ENCODE measurements around the gene SP6. TPM values are rescaled to one million over a fixed set of nuclear protein-coding genes. Genes with fewer than 3 reads are reported as not detected.

Gene SP6
- total and polyA plus RNA-seq, 4 donors = 0.25 to 0.81 (median 0.78) TPM; not detected in 1

DNA sequence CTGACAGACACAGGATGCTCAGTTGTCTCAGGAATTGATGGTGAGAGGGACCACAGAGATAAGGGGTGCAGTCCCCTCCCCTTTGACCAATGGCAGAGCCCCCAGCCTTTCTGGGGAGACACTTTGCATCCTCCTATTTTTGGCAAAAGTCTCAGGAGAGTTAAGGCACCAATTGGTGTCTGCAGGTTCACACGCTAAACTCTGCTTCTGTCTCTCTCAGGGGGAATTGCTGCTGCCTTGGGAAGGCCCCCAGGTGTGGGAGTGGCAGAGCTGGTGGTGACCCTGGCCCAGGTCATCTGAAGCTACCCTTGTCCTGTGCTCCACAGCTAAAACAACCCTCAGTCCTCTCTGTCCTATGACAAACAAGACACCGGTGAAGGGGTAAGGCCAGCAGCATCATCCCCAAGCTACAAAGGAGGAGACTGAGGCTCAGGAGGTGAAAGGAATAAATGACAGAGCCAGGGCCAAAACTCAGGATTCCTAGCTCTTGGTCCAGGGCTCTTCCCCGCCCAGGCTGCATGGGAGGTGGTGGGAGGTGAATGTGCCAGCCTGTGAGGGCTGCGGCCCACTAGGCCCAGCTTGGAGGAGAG lies 49.7 kb downstream of the SP6 start:
- H3K4me1 ChIP-seq (ENCODE audit: control insufficient read depth in 1 of 2, insufficient read depth in 2 of 2, low read length in 2 of 2) = no peaks in the 10 kb centered on the region
- H3K4me3 ChIP-seq (ENCODE audit: low read length in 2 of 2) = no peak overlapping the region
- ATAC-seq (ENCODE audit: low FRiP score) (no peak), DNase-seq (peak in 1 of 2 donors; percentile 18)
- intact Hi-C loops (cut with DNase I) = loop anchor here (10.0 kb wide), 1 partner anchor 106 kb away; the partner anchor contains the start of gene TBKBP1 (in 2 of the 2)
- H3K36me3 ChIP-seq (ENCODE audit: control insufficient read depth in 1 of 2, insufficient read depth in 2 of 2, low read length in 1 of 2) = no peaks in the 10 kb centered on the region
- H3K27me3 ChIP-seq (ENCODE audit: control insufficient read depth in 1 of 2, insufficient read depth in 2 of 2, low read length in 1 of 2) = no peaks in the 10 kb centered on the region
- H3K27ac ChIP-seq (ENCODE audit: low read depth in 1 of 2, low read length in 2 of 2) = no peak overlapping the region
- H3K9me3 ChIP-seq (ENCODE audit: control insufficient read depth, low read length) = no peaks in the 10 kb centered on the region
- WGBS, 2 donors = 80 to 85% methylated on average over 4 of the region's 4 CpGs

DNA sequence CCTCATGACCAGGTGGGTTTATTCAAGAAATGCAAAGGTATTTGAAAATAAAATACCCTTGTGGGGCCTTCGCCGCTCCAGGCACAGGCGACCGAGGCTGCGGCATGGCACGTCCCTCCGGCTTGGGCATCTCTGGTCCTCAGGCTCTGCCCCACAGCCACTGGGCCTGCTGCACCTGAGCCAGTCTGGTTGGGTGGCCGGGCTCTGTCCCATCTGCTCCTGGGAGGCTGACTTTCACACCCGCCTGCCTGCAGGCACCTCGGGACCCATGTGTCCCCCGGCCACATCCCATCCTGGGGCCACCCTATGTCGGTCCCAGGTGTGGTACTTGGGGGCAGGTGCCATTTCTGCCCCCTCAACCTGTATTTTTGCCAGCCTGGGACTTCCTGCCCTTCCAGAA lies 50.3 kb downstream of the SP6 start:
- H3K4me1 ChIP-seq (ENCODE audit: control insufficient read depth in 1 of 2, insufficient read depth in 2 of 2, low read length in 2 of 2) = no peaks in the 10 kb centered on the region
- DNase-seq (no peak), ATAC-seq (ENCODE audit: low FRiP score) (no peak)
- intact Hi-C loops (cut with DNase I) = loop anchor here (10.0 kb wide), 1 partner anchor 106 kb away; the partner anchor contains the start of gene TBKBP1 (in 2 of the 2)
- no peaks in the 10 kb centered on the region for H3K36me3 ChIP-seq (ENCODE audit: control insufficient read depth in 1 of 2, insufficient read depth in 2 of 2, low read length in 1 of 2)
- no peaks in the 10 kb centered on the region for H3K27me3 ChIP-seq (ENCODE audit: control insufficient read depth in 1 of 2, insufficient read depth in 2 of 2, low read length in 1 of 2)
- no peak overlapping the region for H3K27ac ChIP-seq (ENCODE audit: low read depth in 1 of 2, low read length in 2 of 2)
- no peak overlapping the region for H3K4me3 ChIP-seq (ENCODE audit: low read length in 2 of 2)
- H3K9me3 ChIP-seq (ENCODE audit: control insufficient read depth, low read length) = no peaks in the 10 kb centered on the region
- WGBS, 2 donors = 83% methylated on average over 10 to 12 of the region's 12 CpGs

DNA sequence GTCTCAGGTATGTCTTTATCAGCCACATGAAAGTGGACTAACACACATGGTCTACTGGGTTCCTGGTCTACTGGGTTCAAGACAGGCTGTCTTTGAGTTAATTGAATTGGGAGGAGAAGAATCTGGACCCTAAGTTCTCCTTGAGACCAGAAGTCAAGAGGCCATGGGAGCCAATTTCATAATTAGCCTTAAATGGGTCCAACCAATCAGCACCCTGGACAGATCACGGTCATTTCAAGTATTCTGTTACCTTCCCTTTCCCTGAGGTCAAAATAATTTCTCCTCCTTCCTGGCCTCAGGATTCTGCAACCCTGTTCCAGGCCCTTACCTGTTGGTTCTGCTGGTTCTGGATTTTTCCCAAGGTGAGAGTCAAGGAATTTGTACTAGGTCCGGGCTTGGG lies 53.2 kb downstream of the SP6 start:
- Histone ChIP-seq H3K4me3 (ENCODE audit: low read length in 2 of 2) (no peak overlapping the region), H3K27ac (ENCODE audit: low read depth in 1 of 2, low read length in 2 of 2) (no peak overlapping the region), H3K9me3 (ENCODE audit: control insufficient read depth, low read length) (no peaks in the 10 kb centered on the region), H3K4me1 (ENCODE audit: control insufficient read depth in 1 of 2, insufficient read depth in 2 of 2, low read length in 2 of 2) (no peaks in the 10 kb centered on the region), H3K27me3 (ENCODE audit: control insufficient read depth in 1 of 2, insufficient read depth in 2 of 2, low read length in 1 of 2) (no peaks in the 10 kb centered on the region), H3K36me3 (ENCODE audit: control insufficient read depth in 1 of 2, insufficient read depth in 2 of 2, low read length in 1 of 2) (no peaks in the 10 kb centered on the region)
- DNase-seq (no peak), ATAC-seq (ENCODE audit: low FRiP score) (no peak)
- 55 to 56% methylated on average over 2 of the region's 2 CpGs for WGBS, 2 donors
- intact Hi-C loops (cut with DNase I) = no loop called here

Other genes starting within 250 kb of the SP6 start
- 100 to 1,000 TPM; 171 to 202 TPM for gene KPNB1, start 201.2 kb downstream of the SP6 start, total RNA-seq
- 10 to 100 TPM; 39.4 to 58.9 TPM for gene KPNB1, start 201.2 kb downstream of the SP6 start, polyA plus RNA-seq
- gene TBKBP1, start 157.0 kb downstream of the SP6 start, total RNA-seq = 10 to 100 TPM; 13.2 to 20.2 TPM
- 10 to 100 TPM in 1 of 2 donors, 1 to 10 TPM in 1; 9.3 to 16.2 TPM for gene TBKBP1, start 157.0 kb downstream of the SP6 start, polyA plus RNA-seq
- gene TBX21, start 117.9 kb downstream of the SP6 start, total RNA-seq = under 1 TPM; 0.39 to 0.99 TPM
- not detected for gene TBX21, start 117.9 kb downstream of the SP6 start, polyA plus RNA-seq
- 10 to 100 TPM; 10.7 to 21.1 TPM for gene OSBPL7, start 29.4 kb downstream of the SP6 start, total RNA-seq
- 10 to 100 TPM in 1 of 2 donors, 1 to 10 TPM in 1; 8.9 to 20.1 TPM for gene OSBPL7, start 29.4 kb downstream of the SP6 start, polyA plus RNA-seq
- 10 to 100 TPM; 21.6 to 28.6 TPM for gene MRPL10, start 19.6 kb downstream of the SP6 start, total RNA-seq
- 10 to 100 TPM; 34.4 to 42.2 TPM for gene MRPL10, start 19.6 kb downstream of the SP6 start, polyA plus RNA-seq
- under 1 TPM in 1 of 2 donors, not detected in 1; 0.51 TPM for gene LRRC46, start 19.5 kb downstream of the SP6 start, total RNA-seq
- gene LRRC46, start 19.5 kb downstream of the SP6 start, polyA plus RNA-seq = under 1 TPM in 1 of 2 donors, not detected in 1; 0.87 TPM
- gene SCRN2, start 9.9 kb downstream of the SP6 start, total RNA-seq = 10 to 100 TPM; 19.3 to 37.6 TPM
- 10 to 100 TPM; 21.2 to 64.1 TPM for gene SCRN2, start 9.9 kb downstream of the SP6 start, polyA plus RNA-seq
- gene SP2, start 45.1 kb upstream of the SP6 start, total RNA-seq = 10 to 100 TPM; 14.3 to 18.0 TPM
- 10 to 100 TPM in 1 of 2 donors, 1 to 10 TPM in 1; 7.5 to 12.0 TPM for gene SP2, start 45.1 kb upstream of the SP6 start, polyA plus RNA-seq
- 10 to 100 TPM; 14.3 to 19.5 TPM for gene PNPO, start 90.4 kb upstream of the SP6 start, total RNA-seq
- 1 to 10 TPM; 4.9 to 6.9 TPM for gene PNPO, start 90.4 kb upstream of the SP6 start, polyA plus RNA-seq
- gene PRR15L, start 106.7 kb upstream of the SP6 start, total RNA-seq = not detected
- 10 to 100 TPM in 1 of 2 donors, under 1 TPM in 1; 0.87 to 43.5 TPM for gene PRR15L, start 106.7 kb upstream of the SP6 start, polyA plus RNA-seq
- gene CDK5RAP3, start 120.0 kb upstream of the SP6 start, total RNA-seq = 100 to 1,000 TPM in 1 of 2 donors, 10 to 100 TPM in 1; 99.5 to 196 TPM
- 100 to 1,000 TPM in 1 of 2 donors, 10 to 100 TPM in 1; 66.1 to 679 TPM for gene CDK5RAP3, start 120.0 kb upstream of the SP6 start, polyA plus RNA-seq
- 10 to 100 TPM; 59.9 to 84.2 TPM for gene COPZ2, start 186.6 kb upstream of the SP6 start, total RNA-seq
- gene COPZ2, start 186.6 kb upstream of the SP6 start, polyA plus RNA-seq = 100 to 1,000 TPM; 104 to 108 TPM
- gene NFE2L1, start 197.2 kb upstream of the SP6 start, total RNA-seq = 100 to 1,000 TPM; 161 to 250 TPM
- 10 to 100 TPM; 80.6 to 83.3 TPM for gene NFE2L1, start 197.2 kb upstream of the SP6 start, polyA plus RNA-seq